Smooth muscle cell (in vitro differentiated cells): Measurements from ENCODE around the gene VAV2. TPM values are rescaled to one million over a fixed set of nuclear protein-coding genes. Genes with fewer than 3 reads are reported as not detected.

ENCODE experiments used
- DNase-seq: peaks from one replicate; lab custom pipeline; 2025; ENCODE audit not compliant: unreplicated experiment; lab: John Stamatoyannopoulos, UW
- H2AFZ ChIP-seq: fragments of 200-600 bp; sonication (generic); 2 replicates; pipeline ENCODE4 v1.6.0; 2016; ENCODE audit warnings: antibody characterized with exemption, low read depth, mild to moderate bottlenecking
- H3F3A ChIP-seq: fragments of 200-600 bp; sonication (generic); 2 replicates; pipeline ENCODE4 v1.6.0; 2017; ENCODE audit warnings: antibody characterized with exemption, low read depth
- H3K27ac ChIP-seq: fragments of 200-600 bp; sonication (generic); 2 replicates; pipeline ENCODE4 v1.5.1; 2016; ENCODE audit warnings: low read depth, mild to moderate bottlenecking
- H3K27me3 ChIP-seq: fragments of 200-600 bp; sonication (generic); 2 replicates; pipeline ENCODE4 v1.6.1; 2016; ENCODE audit warnings: low read depth, mild to moderate bottlenecking
- H3K36me3 ChIP-seq: fragments of 200-600 bp; sonication (generic); 2 replicates; pipeline ENCODE4 v1.5.1; 2016; ENCODE audit warnings: low read depth
- H3K4me1 ChIP-seq: fragments of 200-600 bp; sonication (generic); 2 replicates; pipeline ENCODE4 v1.5.1; 2016; ENCODE audit warnings: low read depth
- H3K4me2 ChIP-seq: fragments of 200-600 bp; sonication (generic); 2 replicates; pipeline ENCODE4 v1.6.0; 2016; ENCODE audit warnings: mild to moderate bottlenecking
- H3K4me3 ChIP-seq: fragments of 200-600 bp; sonication (generic); 2 replicates; pipeline ENCODE4 v1.5.1; 2016; ENCODE audit warnings: mild to moderate bottlenecking
- H3K79me2 ChIP-seq: fragments of 200-600 bp; sonication (generic); 2 replicates; pipeline ENCODE4 v1.6.0; 2016; ENCODE audit warnings: low read depth, mild to moderate bottlenecking
- H3K9ac ChIP-seq: fragments of 200-600 bp; sonication (generic); 2 replicates; pipeline ENCODE4 v1.6.0; 2016; ENCODE audit warnings: low read depth
- H3K9me3 ChIP-seq: fragments of 200-600 bp; sonication (generic); replicated peaks from 2 replicates; pipeline ENCODE4 v1.5.1; 2016; ENCODE audit warnings: low read depth
- H4K20me1 ChIP-seq: fragments of 200-600 bp; sonication (generic); 2 replicates; pipeline ENCODE4 v1.6.0; 2016; ENCODE audit warnings: low read depth
- CTCF ChIP-seq: fragments of 200-600 bp; sonication (generic); IDR thresholded peaks from 2 replicates; pipeline ENCODE4 v1.5.1; 2017; ENCODE audit warnings: borderline replicate concordance, mild to moderate bottlenecking, antibody characterized with exemption; ENCODE audit not compliant: insufficient read depth, poor library complexity, severe bottlenecking
- WGBS: methylation state at CpG from one replicate; pipeline ENCODE4 v1.1.7; 2016; ENCODE audit warnings: low lambda C conversion rate; 5-methylcytosine and 5-hydroxymethylcytosine counted together
- polyA plus RNA-seq: library from polyadenylated mRNA; unstranded; fragments of >200 nt; fragmentation: Nextera tagmentation; extraction: Ambion mirVana; gene quantifications from 2 replicates; pipeline ENCODE4 v1.2.1, GENCODE V29; 2016
- total RNA-seq: library from RNA; depleted of rRNA; stranded (reverse); fragments of >200 nt; gene quantifications from 2 replicates; pipeline ENCODE4 v1.2.3, GENCODE V29; 2014

Gene VAV2
- total and polyA plus RNA-seq, 2 experiments from 2014 or later: 26.2 to 35.3 TPM

GRCh38 chr9:133873009-133873408 lies 119.1 kb downstream of the VAV2 start:
- H3K27ac ChIP-seq: peak overlapping the region; percentile 96
- peak overlapping the region; percentile 76 for H3K9ac ChIP-seq
- peaks cover 7% of the 10 kb centered on the region for H3F3A ChIP-seq
- H3K27me3 ChIP-seq: no peaks in the 10 kb centered on the region
- no peak for DNase-seq
- peaks cover 27% of the 10 kb centered on the region for H3K4me1 ChIP-seq
- WGBS: 58% methylated on average over 9 of the region's 9 CpGs
- H3K4me3 ChIP-seq: no peak overlapping the region
- peaks cover 69% of the 10 kb centered on the region for H3K79me2 ChIP-seq
- no peaks in the 10 kb centered on the region for H3K9me3 ChIP-seq
- no peak for TF ChIP-seq CTCF
- H2AFZ ChIP-seq: no peak overlapping the region
- H4K20me1 ChIP-seq: peaks cover 20% of the 10 kb centered on the region
- H3K4me2 ChIP-seq: peak overlapping the region; percentile 60
- no peaks in the 10 kb centered on the region for H3K36me3 ChIP-seq

GRCh38 chr9:133870598-133871595 lies 121.2 kb downstream of the VAV2 start:
- Histone ChIP-seq H3K4me3 (no peak overlapping the region), H3K4me2 (no peak overlapping the region), H3K4me1 (peaks cover 26% of the 10 kb centered on the region), H3K36me3 (no peaks in the 10 kb centered on the region), H3K9me3 (no peaks in the 10 kb centered on the region), H3K27ac (peak overlapping the region; percentile 96), H2AFZ (no peak overlapping the region), H4K20me1 (peaks cover 32% of the 10 kb centered on the region), H3F3A (peaks cover 7% of the 10 kb centered on the region), H3K27me3 (no peaks in the 10 kb centered on the region), H3K79me2 (peaks cover 69% of the 10 kb centered on the region), H3K9ac (no peak overlapping the region)
- DNase-seq: no peak
- 94% methylated on average over 10 of the region's 12 CpGs for WGBS
- TF ChIP-seq CTCF: no peak

GRCh38 chr9:133869674-133870405 lies 122.3 kb downstream of the VAV2 start:
- no peak for DNase-seq
- H3K79me2 ChIP-seq: peaks cover 76% of the 10 kb centered on the region
- H3K36me3 ChIP-seq: no peaks in the 10 kb centered on the region
- no peak overlapping the region for H2AFZ ChIP-seq
- peaks cover 17% of the 10 kb centered on the region for H3K4me1 ChIP-seq
- no peaks in the 10 kb centered on the region for H3K27me3 ChIP-seq
- no peaks in the 10 kb centered on the region for H3K9me3 ChIP-seq
- peak overlapping the region; percentile 71 for H3K4me2 ChIP-seq
- H4K20me1 ChIP-seq: peaks cover 35% of the 10 kb centered on the region
- H3K4me3 ChIP-seq: no peak overlapping the region
- no peak overlapping the region for H3K9ac ChIP-seq
- WGBS: 35% methylated on average over 19 of the region's 19 CpGs
- TF ChIP-seq CTCF: no peak
- H3K27ac ChIP-seq: peak overlapping the region; percentile 76
- H3F3A ChIP-seq: peaks cover 7% of the 10 kb centered on the region
